ENCODE data around the gene IL4R. TPM values are rescaled to one million over a fixed set of nuclear protein-coding genes. Genes with fewer than 3 reads are reported as not detected.

IL4R gene
- total RNA-seq, 1 donor from 2014 or later = 12.0 TPM

DNA sequence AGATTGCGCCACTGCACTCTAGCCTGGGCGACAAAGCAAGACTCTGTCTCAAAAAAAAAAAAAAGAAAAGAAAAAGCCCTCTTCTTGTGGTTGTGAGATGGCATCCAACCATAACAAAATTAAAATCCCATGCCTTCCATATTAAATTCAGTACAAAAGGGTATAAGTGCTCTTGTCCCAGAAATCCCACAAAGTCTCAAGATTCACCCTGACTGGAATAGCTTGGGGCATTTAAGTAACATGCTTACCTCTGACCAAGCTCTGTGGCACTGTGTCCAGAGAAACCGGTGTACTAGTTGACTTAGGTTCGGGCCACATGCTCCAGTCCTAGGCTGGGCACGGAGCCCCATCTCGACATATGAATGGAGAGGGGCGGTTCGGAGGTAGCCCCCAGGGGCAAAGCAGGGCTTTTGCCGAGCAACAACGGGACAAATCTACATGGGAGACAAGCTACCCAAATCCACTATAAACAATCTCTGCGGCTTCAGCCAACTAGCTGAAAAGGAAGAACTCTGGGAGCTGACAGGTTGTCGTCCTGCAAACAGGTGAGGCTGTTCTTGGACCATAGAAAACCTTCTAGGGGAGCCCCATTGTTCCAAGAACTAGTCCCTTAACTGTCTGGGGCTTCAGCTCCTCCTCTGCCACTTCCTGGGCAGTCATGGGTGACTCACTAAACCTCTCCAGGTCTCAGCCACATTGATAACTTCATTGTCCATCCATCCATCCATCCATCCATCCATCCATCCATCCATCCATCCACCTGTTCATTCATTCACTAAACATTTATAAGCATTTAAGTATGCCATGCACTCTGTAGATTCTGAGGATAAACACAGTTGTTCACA lies 10.3 kb upstream of the IL4R start:
- DNase-seq = no peak
- intact Hi-C loops (cut with micrococcal nuclease) = no loop called here
- H3K9me3 ChIP-seq (replicated peaks) = no peaks in the 10 kb centered on the region
- no peaks in the 10 kb centered on the region for H3K4me1 ChIP-seq
- H3K27me3 ChIP-seq (ENCODE audit: low read depth) = no peaks in the 10 kb centered on the region
- no peak overlapping the region for H3K4me3 ChIP-seq
- H3K36me3 ChIP-seq = no peaks in the 10 kb centered on the region
- H3K27ac ChIP-seq (replicated peaks) = no peak overlapping the region
- no peak for TF ChIP-seq CTCF (IDR thresholded peaks at IDR 0.05; ENCODE audit: borderline replicate concordance)

DNA sequence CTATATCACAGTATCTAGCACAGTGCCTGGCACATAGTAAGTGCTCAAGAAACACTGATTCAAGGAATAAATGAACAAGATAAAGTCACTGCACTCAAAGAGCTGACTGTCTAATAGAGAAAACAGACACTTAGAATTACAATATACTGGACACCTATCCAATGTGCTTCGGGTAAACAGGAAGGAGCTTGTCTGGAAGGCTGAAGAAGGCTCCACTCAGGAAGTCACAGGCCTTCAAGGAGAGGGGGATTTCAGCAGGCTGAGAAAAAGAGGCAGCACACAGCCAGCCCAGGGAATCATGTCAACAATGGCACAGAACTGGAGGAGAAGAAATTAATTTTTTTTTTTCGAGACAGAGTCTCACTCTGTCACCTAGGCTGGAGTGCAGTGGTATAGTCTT lies 9.7 kb upstream of the IL4R start:
- no peak for TF ChIP-seq CTCF (IDR thresholded peaks at IDR 0.05; ENCODE audit: borderline replicate concordance)
- intact Hi-C loops (cut with micrococcal nuclease) = no loop called here
- H3K36me3 ChIP-seq = no peaks in the 10 kb centered on the region

DNA sequence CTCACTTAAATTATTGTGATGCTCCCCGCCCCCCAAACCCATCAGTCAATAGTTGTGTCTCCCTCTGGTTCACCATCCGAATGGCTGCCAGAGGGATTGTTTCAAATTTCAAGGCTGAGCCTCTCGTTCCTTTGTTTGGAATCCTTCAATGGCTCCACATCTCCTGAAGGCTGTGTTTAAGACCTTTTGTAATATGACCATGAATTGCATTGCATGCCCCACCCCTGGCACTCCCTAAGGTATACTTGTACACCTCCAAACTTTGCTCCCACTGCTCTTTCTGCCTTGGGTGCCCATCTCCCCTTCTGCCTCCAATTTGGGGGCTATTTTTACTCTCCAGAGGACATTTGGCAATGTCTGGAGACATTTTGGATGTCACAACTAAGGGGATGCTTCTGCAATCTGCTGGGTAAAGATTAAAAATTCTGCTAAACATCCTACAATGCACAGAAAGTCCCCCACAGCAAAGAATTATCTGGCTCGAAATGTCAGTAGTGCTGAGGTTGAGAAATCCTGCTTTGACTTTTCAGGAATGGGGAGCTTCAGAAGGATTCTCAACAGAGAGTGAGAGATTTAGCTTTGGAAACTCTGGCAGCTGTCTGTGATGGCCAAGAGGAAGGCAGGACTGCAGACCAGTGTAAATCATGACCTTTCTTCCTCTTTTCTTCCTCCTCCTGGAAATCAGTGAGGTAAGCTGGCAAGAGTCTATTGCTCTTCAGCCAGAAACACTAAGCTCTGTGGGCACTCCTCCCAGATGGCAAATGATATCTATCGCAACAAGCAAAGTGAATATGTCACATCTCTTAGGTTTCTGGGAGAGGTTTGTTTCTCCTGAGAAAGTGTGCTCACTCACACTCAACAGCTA lies 8.7 kb upstream of the IL4R start:
- DNase-seq = no peak
- no peak for TF ChIP-seq CTCF (IDR thresholded peaks at IDR 0.05; ENCODE audit: borderline replicate concordance)
- H3K27me3 ChIP-seq (ENCODE audit: low read depth) = no peaks in the 10 kb centered on the region
- H3K36me3 ChIP-seq = no peaks in the 10 kb centered on the region
- H3K9me3 ChIP-seq (replicated peaks) = peaks cover 4% of the 10 kb centered on the region
- H3K4me3 ChIP-seq = no peak overlapping the region
- intact Hi-C loops (cut with micrococcal nuclease) = no loop called here
- H3K4me1 ChIP-seq = no peaks in the 10 kb centered on the region
- H3K27ac ChIP-seq (replicated peaks) = no peak overlapping the region

More for the DNA sequence above, 9.7 kb upstream of the IL4R start:
- no peak for DNase-seq
- Histone ChIP-seq H3K4me3 (no peak overlapping the region), H3K27ac (replicated peaks) (no peak overlapping the region), H3K9me3 (replicated peaks) (peaks cover 4% of the 10 kb centered on the region), H3K4me1 (no peaks in the 10 kb centered on the region), H3K27me3 (ENCODE audit: low read depth) (no peaks in the 10 kb centered on the region)

DNA sequence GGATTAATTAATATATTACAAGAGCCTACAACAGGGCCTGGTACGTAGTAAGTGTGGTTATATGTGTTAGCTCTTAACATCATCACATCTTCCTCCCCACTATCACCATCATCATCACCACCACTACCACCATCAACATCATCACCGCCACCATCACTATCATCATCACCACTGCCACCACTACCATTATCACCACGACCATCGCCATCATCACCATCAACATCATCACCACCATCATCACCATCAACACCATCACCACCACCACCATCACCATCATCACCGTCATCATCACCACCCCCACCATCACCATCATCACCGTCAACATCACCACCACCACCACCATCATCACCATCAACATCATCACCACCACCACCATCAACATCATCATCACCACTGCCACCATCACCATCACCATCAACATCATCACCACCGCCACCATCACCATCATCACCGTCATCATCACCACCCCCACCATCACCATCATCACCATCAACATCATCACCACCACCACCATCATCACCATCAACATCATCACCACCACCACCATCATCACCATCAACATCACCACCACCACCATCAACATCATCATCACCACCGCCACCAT lies 7.8 kb upstream of the IL4R start:
- peaks cover 4% of the 10 kb centered on the region for H3K9me3 ChIP-seq (replicated peaks)
- no peaks in the 10 kb centered on the region for H3K36me3 ChIP-seq
- no peaks in the 10 kb centered on the region for H3K4me1 ChIP-seq
- no peak overlapping the region for H3K27ac ChIP-seq (replicated peaks)
- H3K27me3 ChIP-seq (ENCODE audit: low read depth) = no peaks in the 10 kb centered on the region
- intact Hi-C loops (cut with micrococcal nuclease) = no loop called here
- no peak for TF ChIP-seq CTCF (IDR thresholded peaks at IDR 0.05; ENCODE audit: borderline replicate concordance)
- H3K4me3 ChIP-seq = no peak overlapping the region
- DNase-seq = no peak

GRCh38 chr16:27308792-27309191 lies 5.0 kb upstream of the IL4R start:
- peaks cover 8% of the 10 kb centered on the region for H3K4me1 ChIP-seq
- H3K27me3 ChIP-seq (ENCODE audit: low read depth) = peaks cover 16% of the 10 kb centered on the region
- DNase-seq = no peak
- no peak overlapping the region for H3K4me3 ChIP-seq
- TF ChIP-seq CTCF (IDR thresholded peaks at IDR 0.05; ENCODE audit: borderline replicate concordance) = no peak
- intact Hi-C loops (cut with micrococcal nuclease) = no loop called here
- H3K9me3 ChIP-seq (replicated peaks) = peaks cover 4% of the 10 kb centered on the region
- H3K36me3 ChIP-seq = no peaks in the 10 kb centered on the region
- no peak overlapping the region for H3K27ac ChIP-seq (replicated peaks)
